Hematopoietic multipotent progenitor cell treated with erythropoietin and hydrocortisone succinate and interleukin-3 and kit ligand, for 17 days (in vitro differentiated cells): ENCODE results near the gene CD247.

Source experiments
- DNase-seq: peaks from one replicate; pipeline ENCODE4 v3.0.0-alpha.2; 2015; ENCODE audit warnings: low spot score

The CD247 gene

DNA sequence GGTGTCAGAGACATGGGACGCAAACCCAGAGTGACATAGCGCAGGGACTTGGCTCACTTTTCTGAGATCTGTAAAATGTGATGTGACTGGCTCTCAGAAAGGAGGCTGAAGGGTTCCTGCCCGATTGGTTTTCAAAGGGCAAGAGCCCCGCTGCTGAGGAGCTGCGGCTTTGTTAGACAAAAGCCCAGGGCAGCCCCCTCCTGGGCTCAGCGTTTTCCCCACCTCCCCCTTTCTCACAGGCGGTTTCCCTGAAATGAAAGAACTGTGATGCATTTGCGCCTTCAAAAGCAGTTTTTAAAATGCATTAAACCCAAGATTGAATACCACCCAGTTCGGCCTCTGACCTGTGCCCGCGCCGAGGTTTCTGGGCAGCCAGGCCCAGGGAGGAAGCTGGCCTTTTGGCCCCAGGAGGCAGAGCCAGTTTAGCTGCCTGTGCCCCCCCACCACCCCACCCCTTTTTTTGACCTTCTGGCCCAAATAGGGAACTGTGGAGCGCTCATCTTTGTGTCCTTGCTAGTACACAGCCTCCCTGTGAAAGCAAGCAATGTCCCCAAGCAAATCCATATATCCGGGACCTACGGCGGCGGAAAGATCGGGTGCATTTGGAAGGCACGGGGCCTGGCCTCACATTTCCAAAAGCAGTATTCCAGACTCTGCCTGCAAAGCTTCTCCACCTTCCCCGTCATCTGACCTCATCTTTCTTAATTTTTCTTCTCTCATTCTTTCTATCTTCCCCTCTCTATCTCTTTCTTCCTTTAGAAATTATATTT is 28.6 kb downstream of the CD247 start:
- DNase-seq: no peak

GRCh38 chr1:167488786-167489185 is 29.5 kb downstream of the CD247 start:
- DNase-seq: no peak

DNA sequence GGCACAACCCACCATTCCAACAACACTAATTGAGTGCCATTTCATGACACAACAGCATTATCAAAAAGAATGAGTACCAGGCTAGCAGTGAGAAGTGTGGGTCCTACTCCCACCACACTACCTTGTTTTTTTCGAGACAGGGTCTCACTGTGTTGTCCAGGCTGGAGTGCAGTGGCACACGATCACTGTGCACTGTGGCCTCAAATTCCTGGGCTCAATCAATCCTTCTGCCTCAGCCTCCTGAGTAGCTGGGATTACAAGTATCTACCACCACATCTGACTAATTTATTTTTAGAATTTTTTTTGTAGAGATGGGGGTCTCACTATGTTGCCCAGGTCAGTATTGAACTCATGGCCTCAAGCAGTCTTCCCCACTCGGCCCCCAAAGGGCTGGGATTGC is 30.7 kb downstream of the CD247 start:
- no peak for DNase-seq

DNA sequence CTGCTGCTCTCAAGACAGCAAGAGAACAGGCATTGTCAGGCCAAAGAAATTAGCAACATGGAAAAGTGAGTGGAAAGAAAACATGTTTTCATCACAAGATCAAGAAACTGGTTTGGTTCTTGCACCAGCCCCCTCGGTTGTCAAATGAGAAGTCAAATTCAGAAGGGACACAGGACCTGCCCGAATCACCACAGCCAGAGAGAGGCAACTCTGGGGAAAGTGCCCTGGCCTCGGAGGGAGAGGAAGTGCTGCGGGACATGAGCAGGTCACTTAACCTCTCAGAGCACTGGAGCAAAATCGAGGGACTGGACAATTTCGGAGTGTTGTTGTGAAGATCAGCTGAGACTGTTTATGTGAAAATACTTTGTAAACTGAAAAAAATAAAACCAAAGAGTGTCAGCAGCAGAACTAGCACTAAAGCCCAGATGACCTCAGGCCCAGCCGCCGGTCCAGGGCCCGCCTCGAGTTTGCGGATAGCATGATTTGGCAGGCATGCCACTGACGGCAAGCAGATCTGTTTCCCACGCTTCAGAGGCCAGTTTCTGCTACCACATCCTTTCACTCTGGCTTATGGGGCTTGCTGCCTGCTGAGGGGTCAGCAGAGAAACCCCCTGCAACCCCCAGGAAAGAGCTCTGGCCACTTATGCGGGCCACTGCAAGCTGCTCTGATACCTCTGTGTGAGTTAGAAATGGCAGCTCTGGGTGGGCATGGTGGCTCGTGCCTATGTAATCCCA is 32.1 kb downstream of the CD247 start:
- DNase-seq: no peak

DNA sequence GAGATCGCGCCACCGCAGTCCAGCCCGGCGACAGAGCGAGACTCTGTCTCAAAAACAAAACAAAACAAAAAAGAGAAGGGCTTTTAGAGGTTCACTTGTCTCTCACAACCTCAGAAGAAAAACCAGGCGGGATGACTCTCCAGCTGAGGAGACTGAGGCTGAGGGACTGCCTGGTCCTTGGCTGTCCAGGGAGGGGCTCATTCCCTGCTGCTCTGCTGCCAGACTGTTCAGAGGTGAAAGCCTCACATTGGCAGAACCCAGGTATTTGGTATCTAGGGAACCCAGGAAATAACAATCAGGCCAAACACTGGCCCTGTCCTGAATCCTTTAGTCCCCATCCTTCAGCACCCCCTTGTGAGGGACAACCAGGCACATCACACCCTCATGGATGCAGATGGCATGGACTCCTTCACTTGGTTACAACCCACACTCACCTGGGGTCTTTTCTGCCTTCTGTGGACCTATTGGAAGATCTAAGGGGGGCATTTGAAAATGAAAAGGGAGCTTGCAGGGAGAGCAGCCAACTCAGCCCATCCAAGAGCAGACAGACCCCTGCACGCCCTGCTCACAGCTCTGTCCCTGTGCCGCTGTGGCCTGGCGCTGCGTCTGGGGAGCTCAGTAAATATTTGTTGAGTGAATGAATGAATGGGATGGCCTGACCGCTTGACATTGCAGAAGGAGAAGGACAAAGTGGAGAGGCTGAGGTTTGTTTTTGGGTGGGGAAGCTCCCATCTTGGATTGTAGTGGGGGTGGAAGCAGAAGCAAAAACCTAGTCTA is 33.4 kb downstream of the CD247 start:
- no peak for DNase-seq

DNA sequence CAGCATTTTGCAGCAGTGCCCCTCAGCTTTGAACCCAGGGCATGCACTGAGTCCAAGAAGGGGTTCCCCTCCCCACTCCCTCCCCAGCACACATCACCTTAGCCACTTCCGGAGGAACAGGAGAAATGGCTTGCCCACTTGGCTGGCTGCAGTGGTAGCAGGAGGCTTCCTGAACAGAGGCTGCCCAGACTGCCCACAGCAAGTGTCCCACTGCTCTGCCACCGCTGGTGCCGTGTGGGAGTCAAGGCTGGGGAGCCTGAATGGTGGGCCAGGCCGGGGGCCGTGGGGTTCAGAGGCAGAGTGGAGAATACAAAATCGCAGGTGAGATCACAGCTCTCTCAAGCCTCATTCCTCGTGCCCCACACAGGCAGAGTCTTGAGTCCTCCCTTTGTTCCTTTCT is 34.5 kb downstream of the CD247 start:
- DNase-seq: no peak

DNA sequence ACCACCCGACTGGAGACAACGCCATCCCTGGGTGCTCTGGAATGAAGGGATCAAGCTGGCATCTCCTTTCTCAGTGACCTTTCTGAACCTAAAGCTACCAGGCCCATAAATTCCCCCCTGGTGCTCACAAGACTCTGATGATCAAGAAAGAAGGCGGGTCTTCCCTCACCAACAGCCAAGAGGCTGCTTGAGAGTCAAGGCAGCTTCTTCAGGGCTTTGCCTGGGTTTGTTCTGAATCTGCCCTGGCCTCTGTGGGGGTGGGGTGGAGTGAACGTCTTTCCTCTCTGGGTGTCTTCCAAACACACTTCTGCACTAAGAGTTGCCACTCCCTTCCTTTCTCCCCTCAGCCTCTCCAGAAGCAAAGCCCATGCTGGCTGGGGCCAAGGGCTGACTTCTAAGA is 36.1 kb downstream of the CD247 start:
- no peak for DNase-seq

- no peak for DNase-seq
Observed at GRCh38 chr1:167479331-167479979, 38.9 kb downstream of the CD247 start.

DNA sequence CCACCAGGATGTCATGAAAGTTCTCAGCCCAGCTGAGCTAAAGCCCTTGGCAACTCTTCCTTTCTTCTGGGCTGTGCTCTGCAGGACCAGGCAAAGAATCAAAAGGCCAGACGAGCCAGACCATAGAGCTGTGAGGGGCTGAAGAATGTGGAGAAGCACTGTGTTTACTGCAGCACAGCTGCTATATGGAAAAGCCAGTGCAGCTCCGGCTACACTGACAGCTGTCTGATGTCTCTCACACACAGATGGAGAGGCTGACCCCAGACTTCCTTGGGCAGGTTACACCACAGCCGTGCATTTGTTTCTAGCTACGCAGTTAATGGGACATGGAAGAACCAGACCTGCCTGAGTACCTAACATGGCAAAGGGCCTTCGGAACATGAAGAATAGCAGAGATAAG is 40.3 kb downstream of the CD247 start:
- DNase-seq: no peak

DNA sequence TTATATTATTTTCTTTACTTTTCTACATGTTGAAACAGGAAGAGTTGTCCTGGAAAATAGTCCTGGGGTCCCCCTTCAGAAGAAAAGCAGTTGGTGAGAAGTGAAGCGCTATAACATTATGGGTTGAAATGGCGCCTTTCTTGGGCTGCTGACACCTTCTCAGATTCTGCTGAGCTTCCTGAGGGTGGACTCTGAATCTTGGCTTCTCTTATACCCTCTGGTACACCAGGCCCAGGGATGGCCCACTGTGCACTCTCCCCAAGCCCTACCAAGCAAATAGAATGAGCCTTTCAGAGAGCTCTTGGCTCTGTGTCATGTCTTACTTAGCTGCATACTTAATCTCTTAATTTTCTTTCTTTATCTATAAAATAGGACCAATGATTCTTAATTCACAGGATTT is 42.3 kb downstream of the CD247 start:
- no peak for DNase-seq

GRCh38 chr1:167474191-167474641 is 44.1 kb downstream of the CD247 start:
- DNase-seq: no peak

- DNase-seq: no peak
Observed at GRCh38 chr1:167473761-167474160, 44.6 kb downstream of the CD247 start.

DNA sequence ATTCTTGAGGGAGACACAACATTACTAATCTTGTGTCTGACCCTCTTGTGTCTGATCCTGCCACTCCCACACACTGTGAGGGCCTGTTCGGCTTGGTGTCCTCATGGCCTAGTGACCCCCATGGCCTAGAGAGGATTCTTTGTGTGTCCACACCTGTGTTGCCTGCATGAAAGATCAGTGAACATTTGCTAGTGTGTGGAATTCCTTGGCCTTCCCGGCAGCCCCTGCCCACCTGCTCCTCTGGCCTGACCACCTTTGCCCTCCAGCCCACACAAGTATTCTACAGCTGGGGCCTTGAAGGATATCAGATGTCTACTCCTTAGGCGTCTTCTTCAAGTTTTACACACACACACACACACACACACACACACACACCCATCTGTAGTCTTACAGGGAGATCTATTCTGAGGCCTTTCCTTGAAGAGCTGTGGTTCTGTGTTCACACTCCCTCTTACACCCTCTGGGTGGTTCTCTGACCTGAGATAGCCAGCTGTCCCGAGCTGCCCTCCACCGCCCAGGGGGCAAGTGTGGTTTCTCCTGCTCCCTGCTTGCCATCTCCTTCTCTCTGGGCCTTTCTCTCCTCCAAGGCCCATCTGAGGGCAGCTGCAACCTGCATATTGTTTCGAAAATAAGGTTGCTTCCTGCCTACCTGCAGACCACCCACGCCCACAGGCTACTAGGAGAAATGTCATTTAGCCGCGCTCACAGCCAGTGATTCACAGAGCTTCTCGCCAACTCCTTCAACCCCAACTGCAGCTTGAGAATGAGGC is 45.4 kb downstream of the CD247 start:
- no peak for DNase-seq

GRCh38 chr1:167471568-167471967 is 46.8 kb downstream of the CD247 start:
- DNase-seq: no peak

GRCh38 chr1:167469280-167469965 is 48.9 kb downstream of the CD247 start:
- no peak for DNase-seq

- DNase-seq: no peak
Observed at GRCh38 chr1:167467752-167468151, 50.6 kb downstream of the CD247 start.

DNA sequence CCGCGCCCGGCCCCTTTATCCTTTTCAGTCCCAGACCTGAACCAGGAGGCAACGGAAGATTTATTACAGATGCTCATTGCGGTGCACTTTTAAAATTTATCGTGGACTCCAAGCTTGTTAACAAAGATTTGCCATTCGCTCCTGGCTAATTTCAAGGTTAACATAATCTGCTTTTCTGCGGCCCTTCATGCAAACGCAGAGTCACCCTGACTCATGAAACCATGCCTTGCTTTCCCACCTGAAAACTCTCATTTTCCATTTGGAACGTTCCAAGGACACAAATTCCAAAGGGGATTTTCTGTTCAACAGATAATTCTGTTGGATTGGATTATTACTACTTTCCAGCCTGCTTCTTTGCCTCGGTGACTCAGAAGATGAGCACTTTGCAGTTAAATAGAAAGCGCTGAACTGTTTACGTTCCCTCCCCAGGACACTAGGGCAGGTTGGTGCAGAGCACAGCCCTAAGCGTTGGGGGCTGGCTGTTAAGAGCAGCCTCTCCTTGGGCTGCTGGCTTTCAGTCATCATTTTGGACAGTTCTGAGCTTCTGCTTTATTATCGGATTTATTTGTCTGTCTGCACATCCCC is 51.1 kb downstream of the CD247 start:
- no peak for DNase-seq

GRCh38 chr1:167465743-167466142 is 52.6 kb downstream of the CD247 start:
- DNase-seq: no peak

DNA sequence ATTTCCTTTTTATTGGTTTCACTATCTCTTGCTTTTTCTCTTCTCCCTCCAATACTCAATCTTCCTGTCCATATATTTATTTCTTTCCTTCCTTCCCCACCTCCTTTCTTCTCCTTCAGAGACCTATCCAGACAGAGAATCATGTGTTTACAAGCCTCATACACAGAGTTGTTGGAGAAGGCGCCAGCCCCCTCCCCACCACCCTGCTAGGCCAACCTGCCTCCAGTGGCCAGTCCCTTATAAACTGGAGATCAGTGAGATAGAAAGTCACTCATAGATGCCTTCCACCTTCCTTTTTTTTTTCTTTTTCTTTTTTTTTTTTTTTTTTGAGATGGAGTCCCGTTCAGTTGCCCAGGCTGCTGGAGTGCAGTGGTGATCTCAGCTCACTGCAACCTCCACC is 53.3 kb downstream of the CD247 start:
- no peak for DNase-seq

GRCh38 chr1:167463875-167464575 is 54.3 kb downstream of the CD247 start:
- no peak for DNase-seq
